HG03025 (cell line): ENCODE results near the gene ROCK2.

Experiments used
- ATAC-seq: cut with Tn5 transposase; IDR thresholded peaks from one replicate; pipeline ENCODE4 v1.9.1; 2021; ENCODE audit warnings: mild to moderate bottlenecking, moderate library complexity; ENCODE audit not compliant: unreplicated experiment, low FRiP score

Gene ROCK2

GRCh38 chr2:11368059-11368572, 23.7 kb upstream of the ROCK2 start:
- ATAC-seq: no peak

GRCh38 chr2:11367170-11367730, 22.8 kb upstream of the ROCK2 start:
- ATAC-seq: no peak

GRCh38 chr2:11366326-11366741, 21.9 kb upstream of the ROCK2 start:
- ATAC-seq: no peak

GRCh38 chr2:11365096-11365879, 20.9 kb upstream of the ROCK2 start:
- no peak for ATAC-seq

- ATAC-seq: no peak
These were observed 20.1 kb upstream of the ROCK2 start for GRCh38 chr2:11364565-11364887.

GRCh38 chr2:11363868-11364564, 19.6 kb upstream of the ROCK2 start:
- no peak for ATAC-seq

- ATAC-seq: no peak
These were observed 15.4 kb upstream of the ROCK2 start for GRCh38 chr2:11359865-11360264.

GRCh38 chr2:11357428-11357972, 13.1 kb upstream of the ROCK2 start:
- ATAC-seq: no peak

GRCh38 chr2:11356764-11357163, 12.3 kb upstream of the ROCK2 start:
- ATAC-seq: no peak

- no peak for ATAC-seq
These were observed 11.0 kb upstream of the ROCK2 start for GRCh38 chr2:11355194-11356053.

GRCh38 chr2:11354363-11355154, 10.1 kb upstream of the ROCK2 start:
- no peak for ATAC-seq

GRCh38 chr2:11352781-11353537, 8.5 kb upstream of the ROCK2 start:
- ATAC-seq: no peak

- ATAC-seq: no peak
These were observed 3.8 kb upstream of the ROCK2 start for GRCh38 chr2:11348209-11348749.

GRCh38 chr2:11347403-11347959, 3.0 kb upstream of the ROCK2 start:
- no peak for ATAC-seq

GRCh38 chr2:11346023-11346482, 1.6 kb upstream of the ROCK2 start:
- no peak for ATAC-seq

GRCh38 chr2:11344956-11345677, 681 bp upstream of the ROCK2 start:
- peak; percentile 30 for ATAC-seq

GRCh38 chr2:11343650-11344341, 640 bp downstream of the ROCK2 start:
- ATAC-seq: peak; percentile 36
